ENCODE measurements around the gene BAZ1B.

- TF ChIP-seq EP300 (IDR thresholded peaks at IDR 0.05) (no peak), POLR2AphosphoS5 (IDR thresholded peaks at IDR 0.05) (no peak)
- TF ChIP-seq, protein P1, sequence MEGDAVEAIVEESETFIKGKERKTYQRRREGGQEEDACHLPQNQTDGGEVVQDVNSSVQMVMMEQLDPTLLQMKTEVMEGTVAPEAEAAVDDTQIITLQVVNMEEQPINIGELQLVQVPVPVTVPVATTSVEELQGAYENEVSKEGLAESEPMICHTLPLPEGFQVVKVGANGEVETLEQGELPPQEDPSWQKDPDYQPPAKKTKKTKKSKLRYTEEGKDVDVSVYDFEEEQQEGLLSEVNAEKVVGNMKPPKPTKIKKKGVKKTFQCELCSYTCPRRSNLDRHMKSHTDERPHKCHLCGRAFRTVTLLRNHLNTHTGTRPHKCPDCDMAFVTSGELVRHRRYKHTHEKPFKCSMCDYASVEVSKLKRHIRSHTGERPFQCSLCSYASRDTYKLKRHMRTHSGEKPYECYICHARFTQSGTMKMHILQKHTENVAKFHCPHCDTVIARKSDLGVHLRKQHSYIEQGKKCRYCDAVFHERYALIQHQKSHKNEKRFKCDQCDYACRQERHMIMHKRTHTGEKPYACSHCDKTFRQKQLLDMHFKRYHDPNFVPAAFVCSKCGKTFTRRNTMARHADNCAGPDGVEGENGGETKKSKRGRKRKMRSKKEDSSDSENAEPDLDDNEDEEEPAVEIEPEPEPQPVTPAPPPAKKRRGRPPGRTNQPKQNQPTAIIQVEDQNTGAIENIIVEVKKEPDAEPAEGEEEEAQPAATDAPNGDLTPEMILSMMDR (IDR thresholded peaks at IDR 0.05), result no peak
Measured at GRCh38 chr7:73418113-73418703, 103.9 kb downstream of the BAZ1B start.

Measured in stomach (tissue), 4 donors.